Progenitor cell of endocrine pancreas (in vitro differentiated cells): Measurements from ENCODE around the gene PMPCB. TPM values are rescaled to one million over a fixed set of nuclear protein-coding genes. Genes with fewer than 3 reads are reported as not detected.

Experiments used
- DNase-seq: peaks from one replicate; pipeline ENCODE4 v3.0.0; 2021; ENCODE audit warnings: low spot score; ENCODE audit not compliant: unreplicated experiment
- H3K27ac Mint-ChIP-seq: 2 replicates; pipeline ENCODE4 v1.8.0; 2021; ENCODE audit warnings: mild to moderate bottlenecking, moderate library complexity, mixed read lengths
- H3K27me3 Mint-ChIP-seq: 2 replicates; pipeline ENCODE4 v1.8.0; 2021; ENCODE audit warnings: mixed read lengths
- H3K36me3 Mint-ChIP-seq: 2 replicates; pipeline ENCODE4 v1.8.0; 2022; ENCODE audit warnings: mixed read lengths; ENCODE audit not compliant: insufficient read depth
- H3K4me1 Mint-ChIP-seq: 2 replicates; pipeline ENCODE4 v1.8.0; 2021; ENCODE audit warnings: low read depth, mixed read lengths
- H3K4me3 Mint-ChIP-seq: 2 replicates; pipeline ENCODE4 v1.8.0; 2021; ENCODE audit warnings: low read depth, mild to moderate bottlenecking, moderate library complexity, mixed read lengths
- H3K9me3 Mint-ChIP-seq: 2 replicates; pipeline ENCODE4 v1.8.0; 2021; ENCODE audit warnings: low read depth, mixed read lengths
- total RNA-seq: library from RNA; stranded (reverse); gene quantifications from 2 replicates; pipeline ENCODE4 v1.2.1, GENCODE V29; 2021
- TF ChIP-seq, protein P1 (sequence below): fragments of 200-600 bp; sonication (generic); IDR thresholded peaks from one replicate; pipeline ENCODE4 v1.5.0; 2021; ENCODE audit warnings: antibody characterized with exemption, mild to moderate bottlenecking; ENCODE audit not compliant: unreplicated experiment

Gene PMPCB
- total RNA-seq, 1 donor from 2014 or later: 78.1 TPM

- no peaks in the 10 kb centered on the region for H3K27me3 Mint-ChIP-seq
- H3K36me3 Mint-ChIP-seq: peaks cover 21% of the 10 kb centered on the region
- no peaks in the 10 kb centered on the region for H3K9me3 Mint-ChIP-seq
- H3K27ac Mint-ChIP-seq: no peak overlapping the region
- H3K4me3 Mint-ChIP-seq: no peak overlapping the region
- DNase-seq: no peak
- TF ChIP-seq, protein P1, sequence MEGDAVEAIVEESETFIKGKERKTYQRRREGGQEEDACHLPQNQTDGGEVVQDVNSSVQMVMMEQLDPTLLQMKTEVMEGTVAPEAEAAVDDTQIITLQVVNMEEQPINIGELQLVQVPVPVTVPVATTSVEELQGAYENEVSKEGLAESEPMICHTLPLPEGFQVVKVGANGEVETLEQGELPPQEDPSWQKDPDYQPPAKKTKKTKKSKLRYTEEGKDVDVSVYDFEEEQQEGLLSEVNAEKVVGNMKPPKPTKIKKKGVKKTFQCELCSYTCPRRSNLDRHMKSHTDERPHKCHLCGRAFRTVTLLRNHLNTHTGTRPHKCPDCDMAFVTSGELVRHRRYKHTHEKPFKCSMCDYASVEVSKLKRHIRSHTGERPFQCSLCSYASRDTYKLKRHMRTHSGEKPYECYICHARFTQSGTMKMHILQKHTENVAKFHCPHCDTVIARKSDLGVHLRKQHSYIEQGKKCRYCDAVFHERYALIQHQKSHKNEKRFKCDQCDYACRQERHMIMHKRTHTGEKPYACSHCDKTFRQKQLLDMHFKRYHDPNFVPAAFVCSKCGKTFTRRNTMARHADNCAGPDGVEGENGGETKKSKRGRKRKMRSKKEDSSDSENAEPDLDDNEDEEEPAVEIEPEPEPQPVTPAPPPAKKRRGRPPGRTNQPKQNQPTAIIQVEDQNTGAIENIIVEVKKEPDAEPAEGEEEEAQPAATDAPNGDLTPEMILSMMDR: no peak
- H3K4me1 Mint-ChIP-seq: no peaks in the 10 kb centered on the region
Observed at GRCh38 chr7:103307503-103308231, 10.4 kb downstream of the PMPCB start.

GRCh38 chr7:103314852-103315251 lies 17.6 kb downstream of the PMPCB start:
- H3K4me3 Mint-ChIP-seq: no peak overlapping the region
- H3K27ac Mint-ChIP-seq: no peak overlapping the region
- no peak for DNase-seq
- H3K9me3 Mint-ChIP-seq: no peaks in the 10 kb centered on the region
- no peaks in the 10 kb centered on the region for H3K27me3 Mint-ChIP-seq
- TF ChIP-seq, protein P1: no peak
- no peaks in the 10 kb centered on the region for H3K4me1 Mint-ChIP-seq
- peaks cover 35% of the 10 kb centered on the region for H3K36me3 Mint-ChIP-seq

DNA sequence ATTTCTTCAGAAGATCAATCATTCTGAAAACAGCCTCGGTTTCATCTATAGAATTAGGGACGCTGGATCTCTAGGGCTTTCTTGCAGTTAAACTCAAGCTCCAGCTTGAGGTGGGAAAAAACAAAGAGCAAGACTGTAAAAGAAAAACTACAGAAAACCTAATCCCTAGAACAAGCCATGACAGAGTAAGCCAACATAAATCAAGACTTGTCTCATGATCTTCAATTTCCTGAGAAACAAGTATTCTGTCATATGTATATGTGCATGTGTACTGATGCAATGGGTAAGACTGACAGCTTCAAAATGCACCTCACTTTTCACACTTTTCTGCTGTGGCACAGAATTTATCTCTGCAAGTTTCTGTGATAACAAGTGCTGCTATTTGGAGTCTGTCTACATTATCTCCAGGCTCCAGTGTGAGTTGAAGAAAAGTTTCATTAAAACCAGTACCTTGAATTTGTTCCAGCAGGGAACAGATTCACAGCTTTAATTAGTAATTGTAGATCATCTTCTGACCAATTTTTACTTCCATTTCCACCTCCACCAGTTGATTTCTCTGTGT lies 19.2 kb downstream of the PMPCB start:
- Mint-ChIP-seq H3K27ac (no peak overlapping the region), H3K4me3 (no peak overlapping the region), H3K36me3 (peaks cover 34% of the 10 kb centered on the region), H3K9me3 (no peaks in the 10 kb centered on the region), H3K4me1 (no peaks in the 10 kb centered on the region), H3K27me3 (no peaks in the 10 kb centered on the region)
- TF ChIP-seq, protein P1: no peak
- DNase-seq: no peak

- Mint-ChIP-seq H3K4me1 (no peaks in the 10 kb centered on the region), H3K9me3 (no peaks in the 10 kb centered on the region), H3K4me3 (no peak overlapping the region), H3K27me3 (no peaks in the 10 kb centered on the region), H3K27ac (no peak overlapping the region), H3K36me3 (peaks cover 32% of the 10 kb centered on the region)
- TF ChIP-seq, protein P1: no peak
- no peak for DNase-seq
Observed at GRCh38 chr7:103317009-103317408, 19.8 kb downstream of the PMPCB start.

DNA sequence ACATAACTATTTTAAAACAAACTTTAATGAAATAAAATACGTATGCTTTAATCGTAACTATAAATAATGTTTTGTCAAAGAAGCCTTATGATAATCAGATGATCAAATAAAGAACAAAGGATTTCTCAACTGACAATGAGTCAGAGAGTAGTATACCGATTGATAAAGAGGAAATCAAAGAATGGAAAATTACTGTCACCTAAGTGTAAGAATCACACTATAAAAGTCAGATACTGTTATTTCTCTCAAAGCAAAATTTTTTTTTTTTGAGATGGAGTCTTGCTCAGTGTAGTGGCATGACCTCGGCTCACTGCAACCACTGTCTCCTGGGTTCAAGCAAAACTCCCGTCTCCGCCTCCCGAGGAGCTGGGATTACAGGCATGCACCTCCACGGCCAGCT lies 28.5 kb downstream of the PMPCB start:
- H3K4me3 Mint-ChIP-seq: no peak overlapping the region
- H3K36me3 Mint-ChIP-seq: peaks cover 17% of the 10 kb centered on the region
- H3K4me1 Mint-ChIP-seq: no peaks in the 10 kb centered on the region
- no peaks in the 10 kb centered on the region for H3K9me3 Mint-ChIP-seq
- no peak overlapping the region for H3K27ac Mint-ChIP-seq
- no peaks in the 10 kb centered on the region for H3K27me3 Mint-ChIP-seq
- DNase-seq: no peak
- TF ChIP-seq, protein P1: no peak
